ENCODE results near the gene LIG1.

GRCh38 chr19:48148576-48148975 is 21.6 kb downstream of the LIG1 start:
- TF ChIP-seq CTCF (conservative IDR thresholded peaks at IDR 0.05; ENCODE audit: low read depth, low read length) (no peak), EZH2 (IDR thresholded peaks at IDR 0.05; ENCODE audit: borderline replicate concordance, low read depth, low read length, poor library complexity, severe bottlenecking) (no peak)

Data from A673 (cell line).